Left kidney (tissue), 2 donors: ENCODE results near the gene KRTAP5-6. TPM values are rescaled to one million over a fixed set of nuclear protein-coding genes. Genes with fewer than 3 reads are reported as not detected.
"Not testable (repeated sequence)": the region's sequence is repeated elsewhere in the genome, so short reads cannot be mapped to it uniquely, and the experiment has no call there.

Experiments used
- DNase-seq: peaks from one replicate; pipeline ENCODE4 v3.0.0-alpha.2; 2013
- polyA plus RNA-seq: library from polyadenylated mRNA; unstranded; fragments of 120-200 nt; gene quantifications from one replicate; pipeline ENCODE4 v1.2.1, GENCODE V29; 2013; ENCODE audit not compliant: insufficient read length

The KRTAP5-6 gene
- polyA plus RNA-seq, 1 donor: not detected

DNA sequence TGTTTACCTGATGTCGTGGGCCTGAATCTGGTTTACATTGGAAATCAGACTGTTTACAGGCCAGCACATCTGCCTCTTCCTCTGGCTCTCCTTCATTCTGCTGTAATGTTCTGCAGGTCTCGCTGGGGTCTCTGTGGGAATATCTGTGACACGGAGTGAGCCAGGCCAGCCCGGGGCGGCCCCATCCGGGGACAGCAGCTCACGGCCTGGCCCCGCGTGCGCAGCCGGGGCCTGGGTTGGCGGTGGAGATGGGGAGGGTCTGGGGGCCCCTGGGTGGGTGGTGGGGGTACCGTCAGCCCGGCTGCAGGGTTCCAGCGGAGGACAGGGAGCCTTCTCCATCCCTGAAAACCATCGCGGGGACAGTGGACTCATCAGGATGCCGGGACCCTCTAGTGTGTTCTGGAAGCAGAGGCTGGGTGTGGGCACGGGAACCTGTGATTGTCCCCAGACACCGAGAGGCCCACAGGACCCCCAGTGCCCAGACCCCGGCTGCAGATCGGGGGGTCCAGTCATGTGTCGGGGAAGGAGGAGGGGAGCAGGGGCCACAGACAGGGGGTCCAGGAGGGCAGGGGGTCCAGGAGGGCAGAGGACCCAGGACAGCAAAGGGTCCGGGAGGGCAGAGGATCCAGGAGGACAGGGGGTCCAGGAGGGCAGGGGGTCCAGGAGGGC is 13.0 kb upstream of the KRTAP5-6 start:
- not testable (repeated sequence) for DNase-seq

DNA sequence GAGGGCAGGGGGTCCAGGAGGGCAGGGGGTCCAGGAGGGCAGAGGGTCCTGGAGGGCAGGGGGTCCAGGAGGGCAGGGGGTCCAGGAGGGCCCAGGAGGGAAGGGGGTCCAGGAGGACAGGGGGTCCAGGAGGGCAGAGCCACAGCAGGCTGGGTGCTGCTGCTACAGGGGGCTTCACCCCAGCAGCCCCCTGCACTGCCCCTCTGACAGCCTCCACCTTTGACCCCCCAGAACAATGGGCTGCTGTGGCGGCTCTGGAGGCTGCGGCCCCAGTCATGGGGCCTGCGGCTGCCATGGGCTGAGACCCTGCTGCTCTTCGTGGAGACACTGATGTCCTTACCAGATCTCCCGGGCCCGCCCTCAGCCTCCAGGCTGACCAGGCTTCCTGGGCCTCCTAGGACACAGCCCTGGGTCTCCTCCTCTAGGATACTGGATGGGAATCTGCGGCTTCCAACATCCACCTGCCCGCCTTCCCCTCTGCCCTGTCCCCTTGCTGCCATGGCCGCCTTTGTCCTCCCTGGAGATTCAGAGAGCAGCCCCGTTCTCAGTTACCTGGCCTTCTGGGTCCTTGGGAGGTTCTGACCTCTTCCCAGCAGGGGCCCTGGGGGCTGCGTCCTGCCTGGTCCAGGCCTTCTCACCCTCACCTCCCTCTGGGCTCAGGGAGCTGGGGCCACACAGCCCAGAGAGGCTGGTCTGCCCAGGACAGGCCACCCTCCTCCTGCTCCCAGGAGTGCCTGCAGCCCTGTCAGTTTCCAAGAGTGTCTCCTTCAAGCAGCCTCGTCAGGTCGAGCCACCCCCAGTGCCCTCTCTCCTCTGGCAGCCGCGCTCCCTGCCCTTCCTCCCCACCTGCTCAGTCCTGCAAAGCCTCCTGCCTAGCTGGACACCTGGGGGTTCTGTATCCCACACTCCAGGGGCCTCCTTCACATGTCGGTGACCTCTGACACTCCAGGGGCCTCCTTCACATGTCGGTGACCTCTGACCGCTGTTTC is 11.8 kb upstream of the KRTAP5-6 start:
- not testable (repeated sequence) for DNase-seq

DNA sequence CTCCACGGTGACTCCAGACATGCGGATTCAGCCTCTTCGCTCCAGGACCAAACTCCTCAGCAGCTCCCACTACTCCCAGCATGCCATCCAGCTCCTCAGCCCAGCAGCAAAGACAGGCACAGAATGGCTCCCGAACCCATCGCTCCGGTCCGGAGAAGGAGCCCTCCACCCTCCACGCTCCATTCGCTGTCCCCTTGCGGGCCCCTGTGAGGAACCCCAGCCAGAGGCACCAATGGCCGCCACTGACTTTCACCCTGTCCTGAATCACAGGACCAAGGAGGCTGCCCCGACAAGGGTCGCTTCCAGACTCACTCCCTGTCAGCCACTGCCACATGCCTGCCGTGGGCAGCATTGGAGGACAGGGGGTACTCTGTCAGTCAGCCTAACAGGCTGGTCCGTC is 10.8 kb upstream of the KRTAP5-6 start:
- not testable (repeated sequence) for DNase-seq

DNA sequence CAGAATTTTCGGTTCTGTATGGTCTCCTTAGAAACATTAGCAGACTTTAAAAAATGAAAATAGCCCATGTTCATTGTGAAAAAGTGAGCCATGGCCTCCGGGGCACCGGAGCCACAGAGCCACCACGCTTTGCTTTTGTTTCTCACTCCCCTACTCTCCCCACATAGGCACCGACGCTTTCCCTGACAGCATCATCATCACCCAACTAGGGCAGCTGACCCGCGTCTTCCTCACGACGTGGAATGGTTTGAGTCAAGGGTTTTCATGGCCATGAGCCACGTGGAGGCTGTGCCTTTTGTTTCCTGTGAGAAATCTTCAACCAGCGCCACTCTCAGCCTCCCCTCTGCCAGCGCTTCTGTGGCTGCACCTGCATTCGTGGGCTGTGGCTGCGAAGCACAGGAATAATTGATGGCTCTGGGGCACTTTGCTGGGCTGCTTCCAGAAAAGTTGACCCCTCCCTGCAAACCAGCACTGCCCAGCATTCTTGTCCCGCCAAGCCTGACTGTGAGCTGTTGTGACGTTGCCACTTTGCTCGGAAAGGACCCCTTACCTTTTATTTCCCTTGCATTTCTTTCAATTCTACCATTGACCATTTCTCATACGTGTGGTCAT is 8.6 kb upstream of the KRTAP5-6 start:
- not testable (repeated sequence) for DNase-seq

DNA sequence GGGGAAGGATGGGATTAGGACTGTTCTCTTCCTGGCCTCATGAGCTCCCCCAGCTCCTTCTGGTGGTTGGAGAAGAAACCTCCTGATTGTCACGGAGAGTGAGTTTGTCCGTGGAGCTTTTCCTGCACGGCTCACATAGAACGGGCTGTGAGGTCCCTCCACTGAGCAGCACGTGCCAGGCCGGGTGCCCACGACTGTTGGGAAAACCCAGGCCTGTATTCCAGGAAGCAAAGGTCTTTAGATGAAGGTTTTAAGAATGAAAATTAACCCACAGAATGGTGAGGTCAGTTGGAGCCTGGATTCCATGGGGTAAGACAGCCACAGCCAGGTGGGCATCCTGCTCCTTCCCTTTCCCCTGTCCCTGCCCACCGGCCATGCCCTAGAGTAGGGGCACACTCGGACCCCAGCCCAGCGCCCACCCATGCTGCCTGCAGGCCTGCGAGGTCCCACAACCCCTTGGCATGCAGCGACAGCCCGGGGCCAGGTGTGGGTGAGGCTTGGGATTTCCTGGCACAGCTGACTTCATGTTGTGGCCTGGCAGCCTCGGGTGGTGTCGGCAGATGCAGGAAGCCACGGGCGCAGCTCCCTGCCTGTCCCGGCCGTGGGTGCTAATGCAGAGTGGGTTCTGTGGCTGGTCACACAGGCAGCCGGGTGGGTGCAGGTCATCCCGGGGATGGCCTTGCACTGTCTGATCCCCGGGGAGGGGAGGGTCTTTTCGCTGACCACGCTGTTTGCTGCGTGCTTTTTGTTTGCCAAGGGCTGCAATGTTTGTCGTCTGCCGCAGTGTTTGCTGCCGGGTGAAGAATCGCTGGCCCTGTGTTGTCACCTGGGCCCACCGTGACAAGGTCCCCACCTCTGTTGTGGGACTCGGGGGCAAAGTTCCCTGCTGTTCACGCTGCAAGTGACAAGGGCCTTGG is 7.5 kb upstream of the KRTAP5-6 start:
- not testable (repeated sequence) for DNase-seq

DNA sequence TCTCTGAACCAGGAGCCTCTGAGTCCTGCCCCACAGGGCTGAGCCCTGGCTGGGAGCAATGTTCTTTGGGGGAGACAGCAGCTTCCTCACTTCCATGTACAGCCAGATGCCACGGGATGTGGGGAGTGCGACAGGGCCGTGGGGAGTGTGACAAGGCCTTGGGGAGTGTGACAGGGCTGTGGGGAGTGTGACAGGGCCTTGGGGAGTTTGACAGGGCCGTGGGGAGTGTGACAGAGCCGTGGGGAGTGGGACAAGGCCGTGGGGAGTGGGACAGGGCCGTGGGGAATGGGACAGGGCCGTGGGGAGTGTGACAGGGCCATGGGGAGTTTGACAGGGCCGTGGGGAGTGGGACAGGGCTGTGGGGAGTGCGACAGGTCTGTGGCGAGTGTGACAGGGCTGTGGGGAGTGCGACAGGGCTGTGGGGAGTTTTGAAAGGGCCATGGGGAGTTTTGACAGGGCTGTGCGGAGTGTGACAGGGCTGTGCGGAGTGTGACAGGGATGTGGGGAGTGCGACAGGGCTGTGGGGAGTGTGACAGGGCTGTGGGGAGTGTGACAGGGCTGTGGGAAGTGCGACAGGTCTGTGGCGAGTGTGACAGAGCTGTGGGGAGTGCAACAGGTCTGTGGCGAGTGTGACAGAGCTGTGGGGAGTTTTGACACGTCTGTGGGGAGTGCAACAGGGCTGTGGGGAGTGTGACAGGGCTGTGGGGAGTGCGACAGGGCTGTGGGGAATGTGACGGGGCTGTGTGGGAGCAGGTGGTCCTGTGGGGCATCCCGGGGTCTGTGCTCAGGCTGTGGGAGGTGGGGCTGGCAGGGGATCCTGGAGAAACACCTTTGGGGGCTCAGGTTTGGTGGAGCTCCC is 6.6 kb upstream of the KRTAP5-6 start:
- no peak for DNase-seq

DNA sequence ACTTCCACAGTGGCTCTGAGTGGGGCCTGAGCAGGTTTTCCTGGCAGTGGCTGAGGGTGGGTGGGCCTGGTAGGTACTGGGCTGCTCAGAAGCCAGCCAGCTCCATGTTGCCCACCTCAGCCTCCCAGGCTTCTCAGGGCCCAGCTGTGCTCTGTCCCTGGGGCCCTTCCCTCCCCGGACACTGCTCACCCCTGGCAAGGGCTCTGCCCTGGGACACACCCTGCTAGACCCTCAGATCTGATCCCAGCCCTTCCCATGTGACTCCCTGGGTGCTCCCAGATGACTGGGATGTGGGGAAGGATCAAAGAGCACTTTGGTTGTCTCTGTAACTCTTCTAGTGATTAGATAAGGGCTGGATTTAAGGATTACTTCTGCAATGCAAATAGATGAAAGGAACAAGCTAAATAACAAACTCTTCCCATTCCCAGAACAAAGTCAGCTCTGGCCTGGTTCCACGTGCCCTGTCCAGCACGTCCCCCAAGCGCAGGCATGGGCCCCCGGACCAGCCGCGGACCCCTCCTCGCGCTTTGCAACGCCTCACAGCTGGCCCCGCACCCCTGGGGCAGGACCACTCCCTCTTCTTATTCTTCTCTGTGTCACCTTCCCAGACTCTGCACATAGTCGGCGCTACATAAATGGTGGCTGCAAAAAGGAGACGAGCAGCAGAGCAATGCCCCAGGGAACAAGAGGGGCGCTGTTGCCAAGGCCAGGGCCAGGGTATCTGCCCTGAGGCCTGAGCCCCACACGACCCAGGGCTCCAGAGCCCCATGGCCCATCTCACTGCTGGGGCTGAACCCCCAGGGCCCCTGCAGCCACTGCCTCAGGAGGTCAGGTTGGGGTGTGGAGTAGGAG is 5.7 kb upstream of the KRTAP5-6 start:
- no peak for DNase-seq

DNA sequence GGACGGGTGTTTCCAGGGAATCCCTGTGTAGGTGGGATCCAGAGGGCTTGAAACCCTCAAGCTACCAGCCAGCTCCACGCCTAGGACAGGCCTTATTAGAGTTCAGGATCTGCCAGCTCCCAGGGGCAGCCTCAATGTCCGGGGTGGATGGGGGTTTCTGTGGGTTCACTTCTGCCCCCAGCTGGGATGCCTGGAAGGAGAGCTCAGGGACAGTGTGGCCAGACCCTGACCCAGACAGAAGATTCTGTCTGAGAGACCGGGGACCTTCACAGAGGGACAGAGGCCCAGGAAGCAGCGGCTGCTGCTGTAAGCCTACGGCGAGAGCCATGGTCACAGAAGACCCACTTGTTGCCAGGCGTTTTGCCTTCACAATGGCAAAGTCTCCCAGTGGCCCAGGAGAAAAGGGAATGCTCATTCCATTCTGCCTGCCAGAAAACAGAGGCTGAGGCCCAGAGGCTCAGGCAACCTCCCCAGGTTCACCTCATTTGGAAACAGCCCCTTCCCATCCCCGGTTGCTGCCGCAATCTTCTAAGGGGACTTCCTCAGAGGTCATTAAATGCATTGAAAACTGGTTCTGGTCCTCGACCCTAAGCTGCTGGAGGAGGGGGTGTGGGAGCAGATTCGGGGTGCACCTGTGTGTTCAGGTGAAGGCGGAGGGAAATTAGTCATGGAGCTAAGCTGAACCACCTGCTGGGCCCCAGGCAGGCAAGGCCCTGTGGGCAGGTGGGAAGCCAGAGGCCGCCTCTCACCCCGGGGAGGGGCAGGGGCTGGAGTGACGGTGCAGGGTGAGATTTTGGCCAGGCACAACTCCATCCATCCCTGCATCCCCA is 4.9 kb upstream of the KRTAP5-6 start:
- no peak for DNase-seq

DNA sequence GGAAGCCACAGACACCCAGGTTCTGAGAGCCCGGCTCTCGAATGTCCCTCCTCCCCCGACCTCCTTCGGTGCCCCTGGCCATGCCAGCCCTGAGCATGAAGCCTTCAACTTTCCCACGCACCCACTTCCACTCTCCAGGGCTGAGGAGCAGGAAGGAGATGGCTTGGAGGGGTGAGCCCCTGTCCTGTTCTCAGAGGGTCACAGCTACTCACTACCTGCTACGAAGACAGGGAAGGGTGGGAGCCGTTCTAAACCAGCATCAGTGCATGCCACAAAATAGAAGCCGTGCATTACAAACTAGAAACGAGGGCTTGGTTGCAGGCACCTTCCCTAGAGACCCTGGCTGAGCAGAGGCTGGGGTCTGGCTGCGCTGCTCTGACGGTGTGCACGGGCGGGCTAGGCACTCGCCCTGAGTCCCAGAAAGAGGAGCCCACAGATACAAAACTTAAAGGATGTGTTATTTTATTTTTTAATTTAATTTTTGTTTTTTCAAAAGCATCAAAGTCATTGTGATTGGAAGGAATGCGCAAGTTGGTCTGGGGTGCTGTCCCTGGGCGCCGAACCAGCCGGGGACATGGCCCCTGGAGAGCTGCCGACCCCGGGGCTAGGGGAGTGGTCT is 4.2 kb upstream of the KRTAP5-6 start:
- DNase-seq: no peak

DNA sequence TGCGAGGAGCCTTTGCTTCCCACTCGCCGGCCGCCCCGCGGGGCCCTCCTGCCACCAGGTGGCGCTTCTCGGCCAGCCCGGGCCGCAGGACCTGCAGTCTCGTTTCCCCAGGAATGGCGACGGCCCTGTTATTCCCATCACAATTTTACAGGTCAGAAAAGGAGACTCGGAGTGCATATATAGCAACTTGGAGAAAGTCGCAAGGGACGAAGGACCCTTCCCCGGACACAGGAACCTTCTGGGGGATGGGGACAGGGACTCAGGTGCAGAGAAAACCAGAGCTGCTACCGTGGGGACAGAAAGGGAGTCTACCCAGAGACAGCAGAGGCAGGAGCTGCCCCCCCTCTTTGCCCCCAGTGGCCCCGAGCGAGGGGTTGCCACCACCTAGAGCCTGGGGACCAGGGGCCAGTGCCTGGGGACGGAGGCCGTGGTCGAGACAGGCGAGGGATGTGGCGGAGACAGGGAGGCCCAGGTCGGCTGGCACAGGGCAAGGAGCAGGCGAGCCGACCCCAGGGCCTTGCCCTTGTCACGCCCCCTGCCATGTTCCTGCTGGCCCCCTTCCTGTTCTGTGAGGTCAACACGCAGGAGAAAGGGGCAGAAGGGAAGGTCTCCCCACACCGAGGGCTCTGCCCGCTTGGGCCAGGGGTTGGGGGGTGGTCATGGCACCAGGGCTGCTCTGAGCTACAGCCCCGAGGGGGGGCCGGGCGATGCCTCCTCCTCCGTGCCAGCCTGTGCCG is 3.5 kb upstream of the KRTAP5-6 start:
- DNase-seq: peak; percentile 79

DNA sequence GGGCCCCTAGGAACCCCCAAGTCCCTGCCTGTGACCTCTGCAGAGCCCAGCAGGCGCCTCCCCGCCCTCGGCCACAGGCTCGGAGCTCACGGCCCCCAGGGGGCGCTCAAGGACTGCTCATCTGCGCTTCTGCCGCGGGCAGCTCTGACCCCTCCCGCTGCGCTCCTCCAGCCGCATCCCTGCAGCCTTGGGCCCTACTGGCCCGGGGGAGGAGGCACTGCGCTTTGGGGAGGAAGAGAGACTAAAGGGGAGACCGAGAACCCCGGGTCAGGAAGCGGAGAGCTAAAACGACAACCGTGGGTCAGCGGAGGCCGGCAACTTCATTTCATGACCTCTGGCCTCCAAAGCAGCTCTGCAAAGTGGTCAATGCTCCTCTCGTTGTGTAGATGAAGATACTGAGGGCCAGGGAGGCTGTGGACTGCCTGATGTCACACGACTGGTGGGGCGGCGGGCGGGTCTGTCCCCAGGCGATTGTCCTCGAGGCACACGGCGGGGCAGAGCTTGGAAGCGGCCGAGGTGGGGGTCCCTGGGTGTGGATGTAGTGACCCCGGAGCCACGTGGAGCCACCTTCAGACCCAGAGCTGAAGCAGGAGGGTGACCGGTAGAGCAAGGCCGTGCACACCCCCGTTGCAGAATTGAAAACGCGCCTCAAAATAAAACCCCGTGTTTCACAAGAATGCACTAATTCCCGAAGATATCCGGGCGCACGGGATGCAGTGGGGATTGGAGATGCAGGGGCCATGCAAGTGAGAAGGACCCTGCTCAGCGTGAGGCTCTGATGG is 2.7 kb upstream of the KRTAP5-6 start:
- DNase-seq: peak; percentile 83

DNA sequence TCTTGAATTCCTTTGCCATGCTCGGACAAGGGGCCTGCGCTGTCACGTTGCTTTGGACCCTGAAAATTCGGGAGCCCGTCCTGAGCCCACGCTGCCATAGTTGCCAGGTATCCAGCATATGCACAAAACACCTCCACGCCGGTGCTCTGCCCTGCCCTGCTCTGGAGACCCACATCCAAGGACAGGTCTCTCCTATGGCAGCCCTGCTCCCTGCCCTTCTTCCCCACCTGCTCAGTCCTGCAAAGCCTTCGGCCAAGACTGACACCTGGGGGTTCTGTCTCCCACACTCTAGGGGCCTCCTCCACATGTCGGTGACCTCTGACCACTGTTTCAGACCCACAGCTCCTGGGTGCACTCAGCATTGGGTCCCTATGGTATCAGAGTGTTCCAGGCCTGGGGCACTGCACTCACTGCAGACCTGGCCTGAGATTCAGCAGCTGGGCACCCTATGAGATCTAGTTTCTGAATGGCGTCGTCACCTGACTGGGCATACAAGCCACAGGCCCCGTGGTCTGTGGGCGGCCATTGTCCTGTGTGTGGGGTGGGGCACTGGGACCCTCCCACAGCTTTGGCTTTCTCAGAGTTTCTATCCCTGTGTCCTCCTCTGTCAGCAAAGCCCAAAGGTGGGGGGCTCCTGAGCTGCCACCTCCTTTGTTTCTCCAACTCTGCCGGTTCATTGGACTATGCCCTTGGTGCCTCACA is 2.0 kb upstream of the KRTAP5-6 start:
- DNase-seq: no peak

DNA sequence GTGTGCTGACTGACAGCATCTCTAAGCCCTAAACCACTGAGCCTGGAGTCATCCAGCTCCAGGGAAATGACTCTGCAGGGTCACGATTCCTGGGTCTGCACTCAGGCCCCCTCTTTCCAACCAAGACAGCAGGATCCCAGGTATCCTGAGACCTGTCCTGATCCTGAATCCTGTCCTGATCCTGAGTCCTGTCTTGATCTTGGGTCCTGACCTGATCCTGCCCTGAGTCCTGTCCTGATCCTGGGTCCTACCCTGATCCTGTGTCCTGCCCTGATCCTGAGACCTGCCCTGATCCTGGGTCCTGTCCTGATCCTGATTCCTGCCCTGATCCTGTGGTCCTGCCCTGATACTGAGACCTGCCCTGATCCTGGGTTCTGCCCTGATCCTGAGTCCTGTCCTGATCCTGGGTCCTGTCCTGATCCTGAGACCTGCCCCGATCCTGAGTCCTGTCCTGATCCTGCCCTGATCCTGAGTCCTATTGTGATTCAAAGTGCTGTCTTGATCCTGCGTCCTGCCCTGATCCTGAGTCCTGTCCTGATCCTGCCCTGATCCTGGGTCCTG is 1.4 kb upstream of the KRTAP5-6 start:
- DNase-seq: no peak

DNA sequence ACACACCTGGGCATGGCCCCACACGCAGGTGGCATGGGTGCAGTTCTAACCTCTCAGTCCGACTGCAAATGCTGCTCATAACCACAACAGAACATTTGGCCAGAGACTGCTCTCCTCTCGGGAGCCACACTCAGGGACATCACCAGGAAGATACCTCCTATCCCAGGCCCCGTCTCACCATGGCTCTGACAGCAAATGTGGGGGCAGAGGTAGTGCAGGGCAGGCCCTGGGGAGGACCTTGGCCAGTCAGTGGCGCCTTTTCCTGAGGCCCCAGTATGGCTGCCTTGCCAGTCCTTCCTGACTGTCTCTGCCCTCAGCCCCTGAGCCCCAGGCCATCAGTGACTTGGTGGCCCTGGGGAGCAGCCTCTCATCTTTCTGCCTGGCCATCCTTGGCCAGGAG is 2.8 kb downstream of the KRTAP5-6 start:
- no peak for DNase-seq

DNA sequence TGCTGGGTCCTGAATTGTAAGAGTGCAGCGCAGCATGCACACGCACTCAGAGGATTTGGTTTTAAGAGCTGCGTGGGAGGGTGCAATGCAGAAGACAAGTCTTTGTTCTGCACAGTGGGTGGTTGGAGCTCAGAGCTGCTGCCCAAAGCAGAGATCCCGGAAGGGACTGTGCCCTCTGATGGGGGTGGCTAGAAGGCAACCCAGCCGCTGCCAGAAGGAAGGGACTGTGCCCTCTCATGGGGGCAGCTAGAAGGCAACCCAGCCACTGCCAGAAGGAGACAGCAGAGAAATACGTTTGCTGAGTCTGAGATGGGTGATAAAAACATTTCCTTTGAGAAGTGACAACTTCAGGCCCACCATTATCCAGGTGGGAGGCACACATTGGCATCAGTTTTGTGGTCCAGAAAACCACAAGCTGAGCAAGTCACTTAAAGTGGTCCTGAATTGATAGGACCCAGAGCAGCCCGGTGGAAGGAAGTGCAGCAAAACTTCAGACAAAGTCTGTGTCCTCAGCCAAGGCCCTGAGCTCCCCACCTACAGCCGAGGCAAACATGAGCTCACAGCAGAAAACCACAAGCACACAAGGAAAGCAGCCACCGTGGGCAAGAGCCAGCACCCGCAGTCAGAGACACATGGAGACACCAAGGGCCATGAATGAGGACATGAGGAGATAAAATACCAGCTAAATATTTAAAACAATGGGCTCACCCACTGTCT is 4.3 kb downstream of the KRTAP5-6 start:
- DNase-seq: no peak
